Fibroblast of lung (primary cell): ENCODE data around the gene MTOR.

Experiments
- EZH2 ChIP-seq: IDR thresholded peaks from 2 replicates; pipeline ENCODE4 v1.5.1; 2012; ENCODE audit warnings: low read length, control low read depth, mild to moderate bottlenecking; ENCODE audit errors: missing control alignments
- TF ChIP-seq, protein P1 (sequence below), 2 donors: IDR thresholded peaks in 1 of 2; conservative IDR thresholded peaks in 1 of 2; 1 replicate in 1 of 2; 2 replicates in 1 of 2; pipeline ENCODE4 v1.5.1; 2011 to 2012; ENCODE audit warnings: low read length in 2 of 2, control low read depth in 1 of 2, inconsistent platforms in 1 of 2, low read depth in 1 of 2, mild to moderate bottlenecking in 1 of 2

DNA sequence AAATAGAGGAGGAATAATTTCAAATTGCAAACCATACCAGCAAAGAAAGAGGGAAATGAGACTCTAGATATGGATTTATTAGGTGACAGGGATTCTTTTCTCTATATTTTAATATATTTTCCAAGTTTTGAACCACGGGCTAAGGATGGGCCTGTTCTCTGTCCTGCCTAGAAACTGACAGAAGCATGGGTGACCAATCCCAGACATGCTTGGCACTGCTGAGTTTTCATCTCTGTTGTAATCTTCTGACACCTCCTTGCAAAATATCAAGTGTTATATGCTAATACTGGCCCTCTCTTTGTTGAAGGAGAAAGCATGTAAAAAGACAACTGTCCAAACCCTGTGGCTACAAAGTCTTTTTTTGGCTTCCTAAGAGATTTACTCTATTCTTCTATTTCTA lies 74.0 kb downstream of the MTOR start:
- TF ChIP-seq, protein P1, sequence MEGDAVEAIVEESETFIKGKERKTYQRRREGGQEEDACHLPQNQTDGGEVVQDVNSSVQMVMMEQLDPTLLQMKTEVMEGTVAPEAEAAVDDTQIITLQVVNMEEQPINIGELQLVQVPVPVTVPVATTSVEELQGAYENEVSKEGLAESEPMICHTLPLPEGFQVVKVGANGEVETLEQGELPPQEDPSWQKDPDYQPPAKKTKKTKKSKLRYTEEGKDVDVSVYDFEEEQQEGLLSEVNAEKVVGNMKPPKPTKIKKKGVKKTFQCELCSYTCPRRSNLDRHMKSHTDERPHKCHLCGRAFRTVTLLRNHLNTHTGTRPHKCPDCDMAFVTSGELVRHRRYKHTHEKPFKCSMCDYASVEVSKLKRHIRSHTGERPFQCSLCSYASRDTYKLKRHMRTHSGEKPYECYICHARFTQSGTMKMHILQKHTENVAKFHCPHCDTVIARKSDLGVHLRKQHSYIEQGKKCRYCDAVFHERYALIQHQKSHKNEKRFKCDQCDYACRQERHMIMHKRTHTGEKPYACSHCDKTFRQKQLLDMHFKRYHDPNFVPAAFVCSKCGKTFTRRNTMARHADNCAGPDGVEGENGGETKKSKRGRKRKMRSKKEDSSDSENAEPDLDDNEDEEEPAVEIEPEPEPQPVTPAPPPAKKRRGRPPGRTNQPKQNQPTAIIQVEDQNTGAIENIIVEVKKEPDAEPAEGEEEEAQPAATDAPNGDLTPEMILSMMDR (conservative IDR thresholded peaks at IDR 0.05 in 1 of 2, IDR thresholded peaks at IDR 0.05 in 1 of 2; ENCODE audit: low read depth in 1 of 2, low read length in 2 of 2): no peak
- no peak for TF ChIP-seq EZH2
